ENCODE results near the gene DNAH12. TPM values are rescaled to one million over a fixed set of nuclear protein-coding genes. Genes with fewer than 3 reads are reported as not detected.

Gene DNAH12
- total RNA-seq, 1 donor from 2014 or later = not detected

GRCh38 chr3:57288403-57288802 lies 255.7 kb downstream of the DNAH12 start:
- Histone ChIP-seq H3K4me1 (no peaks in the 10 kb centered on the region), H3K36me3 (no peaks in the 10 kb centered on the region), H3K27ac (no peak overlapping the region), H3K9me3 (no peaks in the 10 kb centered on the region), H3K27me3 (no peaks in the 10 kb centered on the region), H3K4me3 (no peak overlapping the region)
- no peak for DNase-seq (ENCODE audit: low spot score in 2 of 2)
- TF ChIP-seq CTCF (IDR thresholded peaks at IDR 0.05) = no peak
- intact Hi-C loops (cut with DNase I) = no loop called here

- Histone ChIP-seq H3K36me3 (no peaks in the 10 kb centered on the region), H3K4me3 (no peak overlapping the region), H3K27ac (no peak overlapping the region), H3K9me3 (no peaks in the 10 kb centered on the region), H3K27me3 (no peaks in the 10 kb centered on the region), H3K4me1 (no peaks in the 10 kb centered on the region)
- TF ChIP-seq CTCF (IDR thresholded peaks at IDR 0.05) = no peak
- DNase-seq (ENCODE audit: low spot score in 2 of 2) = no peak
- intact Hi-C loops (cut with DNase I) = no loop called here
Measured at GRCh38 chr3:57287205-57287604, 256.9 kb downstream of the DNAH12 start.

GRCh38 chr3:57283334-57283733 lies 260.8 kb downstream of the DNAH12 start:
- no peak for DNase-seq (ENCODE audit: low spot score in 2 of 2)
- Histone ChIP-seq H3K9me3 (no peaks in the 10 kb centered on the region), H3K27ac (no peak overlapping the region), H3K4me3 (no peak overlapping the region), H3K27me3 (no peaks in the 10 kb centered on the region), H3K4me1 (no peaks in the 10 kb centered on the region), H3K36me3 (no peaks in the 10 kb centered on the region)
- TF ChIP-seq CTCF (IDR thresholded peaks at IDR 0.05) = no peak
- intact Hi-C loops (cut with DNase I) = no loop called here

GRCh38 chr3:57281715-57282114 lies 262.4 kb downstream of the DNAH12 start:
- no peak overlapping the region for H3K4me3 ChIP-seq
- no peak for DNase-seq (ENCODE audit: low spot score in 2 of 2)
- H3K27ac ChIP-seq = no peak overlapping the region
- no peaks in the 10 kb centered on the region for H3K36me3 ChIP-seq
- intact Hi-C loops (cut with DNase I) = no loop called here
- H3K9me3 ChIP-seq = no peaks in the 10 kb centered on the region
- H3K27me3 ChIP-seq = no peaks in the 10 kb centered on the region
- no peak for TF ChIP-seq CTCF (IDR thresholded peaks at IDR 0.05)
- no peaks in the 10 kb centered on the region for H3K4me1 ChIP-seq

- H3K36me3 ChIP-seq = peaks cover 2% of the 10 kb centered on the region in 2 donors
- no peaks in the 10 kb centered on the region for H3K4me1 ChIP-seq
- no peak overlapping the region for H3K27ac ChIP-seq
- DNase-seq (ENCODE audit: low spot score in 2 of 2) = no peak
- H3K27me3 ChIP-seq = no peaks in the 10 kb centered on the region
- no peaks in the 10 kb centered on the region for H3K9me3 ChIP-seq
- intact Hi-C loops (cut with DNase I) = no loop called here
- no peak overlapping the region for H3K4me3 ChIP-seq
- no peak for TF ChIP-seq CTCF (IDR thresholded peaks at IDR 0.05)
Measured at GRCh38 chr3:57279685-57280084, 264.5 kb downstream of the DNAH12 start.

GRCh38 chr3:57278237-57278636 lies 265.9 kb downstream of the DNAH12 start:
- intact Hi-C loops (cut with DNase I) = no loop called here
- no peak for DNase-seq (ENCODE audit: low spot score in 2 of 2)
- TF ChIP-seq CTCF (IDR thresholded peaks at IDR 0.05) = no peak

More at GRCh38 chr3:57278237-57278636, 265.9 kb downstream of the DNAH12 start:
- Histone ChIP-seq H3K27me3 (no peaks in the 10 kb centered on the region), H3K36me3 (peaks cover 2 to 11% of the 10 kb centered on the region in 2 donors), H3K4me1 (no peaks in the 10 kb centered on the region), H3K4me3 (no peak overlapping the region), H3K9me3 (no peaks in the 10 kb centered on the region), H3K27ac (no peak overlapping the region)
